OCI-LY3 (cell line): ENCODE data around the gene ABL2.

Experiments used
- H2AFZ ChIP-seq: fragments of 200-600, 300-600 bp; shearing (Covaris generic); 2 replicates; pipeline ENCODE4 v1.6.0; 2014; ENCODE audit warnings: antibody characterized with exemption, low read depth, low read length
- H3K27ac ChIP-seq: fragments of 200-600, 300-600 bp; sonication (generic); 2 replicates; pipeline ENCODE4 v1.5.1; 2014; ENCODE audit warnings: mild to moderate bottlenecking, low read length, moderate library complexity, mixed read lengths
- H3K27me3 ChIP-seq: fragments of 200-600, 300-600 bp; sonication (generic); 2 replicates; pipeline ENCODE4 v1.6.1; 2014; ENCODE audit warnings: low read depth, low read length, mixed read lengths
- H3K36me3 ChIP-seq: fragments of 200-600, 300-600 bp; sonication (generic); replicated peaks from 2 replicates; pipeline ENCODE3; 2014; ENCODE audit warnings: low read depth, low read length, mixed read lengths
- H3K4me1 ChIP-seq: fragments of 300-600, 200-600 bp; sonication (generic); 2 replicates; pipeline ENCODE4 v1.6.1; 2014; ENCODE audit warnings: low read length, mixed read lengths
- H3K4me2 ChIP-seq: fragments of 200-600, 300-600 bp; sonication (generic); 2 replicates; pipeline ENCODE4 v1.6.1; 2014; ENCODE audit warnings: low read length, mixed read lengths
- H3K4me3 ChIP-seq: fragments of 300-600, 200-600 bp; sonication (generic); 2 replicates; pipeline ENCODE4 v1.5.1; 2014; ENCODE audit warnings: antibody characterized with exemption, mild to moderate bottlenecking, low read length, moderate library complexity
- H3K79me2 ChIP-seq: fragments of 300-600, 200-600 bp; shearing (Covaris generic); 2 replicates; pipeline ENCODE4 v1.6.1; 2014; ENCODE audit warnings: mild to moderate bottlenecking, low read length, mixed read lengths
- H3K9ac ChIP-seq: fragments of 300-600, 200-600 bp; shearing (Covaris generic); 2 replicates; pipeline ENCODE4 v1.6.0; 2014; ENCODE audit warnings: mild to moderate bottlenecking, low read length, moderate library complexity
- H3K9me3 ChIP-seq: fragments of 200-600, 300-600 bp; shearing (Covaris generic); 2 replicates; pipeline ENCODE4 v1.6.1; 2014; ENCODE audit warnings: low read length, mixed read lengths; ENCODE audit not compliant: insufficient read depth
- H4K20me1 ChIP-seq: fragments of 200-600, 300-600 bp; sonication (generic); 2 replicates; pipeline ENCODE4 v1.6.1; 2016; ENCODE audit warnings: low read length, mixed read lengths; ENCODE audit not compliant: insufficient read depth
- EZH2phosphoT487 ChIP-seq: fragments of 200-600 bp; shearing (Covaris generic); IDR thresholded peaks from 2 replicates; pipeline ENCODE4 v1.6.1; 2018; ENCODE audit warnings: antibody characterized with exemption, mixed run types, low read depth
- TF ChIP-seq, protein P1 (sequence below): fragments of 200-600, 300-600 bp; sonication (generic); IDR thresholded peaks from 2 replicates; pipeline ENCODE4 v1.5.1; 2014; ENCODE audit warnings: antibody characterized with exemption, low read length, low read depth

ABL2 gene

DNA sequence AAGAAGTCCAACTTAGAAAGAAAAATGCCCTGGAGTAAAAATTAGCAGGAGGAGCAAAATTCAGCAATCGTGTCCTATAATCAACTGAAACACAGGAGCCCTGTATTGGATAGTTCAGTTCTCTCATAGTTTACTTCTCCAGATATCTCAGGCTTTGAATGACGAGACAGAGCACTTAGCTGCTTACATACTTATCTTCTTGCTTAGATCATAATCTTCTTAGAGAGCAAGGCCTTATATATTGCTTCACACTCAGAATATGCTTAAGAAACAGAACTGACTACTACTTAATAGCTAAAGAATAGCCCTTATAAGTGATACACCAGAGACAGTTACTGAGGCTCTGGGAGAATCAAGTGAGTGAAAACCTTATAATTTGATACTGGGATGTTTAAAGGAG is 108.7 kb downstream of the ABL2 start:
- Histone ChIP-seq H3K9me3 (no peaks in the 10 kb centered on the region), H3K4me3 (no peak overlapping the region), H4K20me1 (no peaks in the 10 kb centered on the region), H3K4me1 (no peaks in the 10 kb centered on the region), H3K27ac (no peak overlapping the region), H3K9ac (no peak overlapping the region), H3K4me2 (no peak overlapping the region), H3K36me3 (peaks cover 19% of the 10 kb centered on the region), H2AFZ (no peak overlapping the region), H3K79me2 (no peaks in the 10 kb centered on the region), H3K27me3 (no peaks in the 10 kb centered on the region)
- TF ChIP-seq, protein P1, sequence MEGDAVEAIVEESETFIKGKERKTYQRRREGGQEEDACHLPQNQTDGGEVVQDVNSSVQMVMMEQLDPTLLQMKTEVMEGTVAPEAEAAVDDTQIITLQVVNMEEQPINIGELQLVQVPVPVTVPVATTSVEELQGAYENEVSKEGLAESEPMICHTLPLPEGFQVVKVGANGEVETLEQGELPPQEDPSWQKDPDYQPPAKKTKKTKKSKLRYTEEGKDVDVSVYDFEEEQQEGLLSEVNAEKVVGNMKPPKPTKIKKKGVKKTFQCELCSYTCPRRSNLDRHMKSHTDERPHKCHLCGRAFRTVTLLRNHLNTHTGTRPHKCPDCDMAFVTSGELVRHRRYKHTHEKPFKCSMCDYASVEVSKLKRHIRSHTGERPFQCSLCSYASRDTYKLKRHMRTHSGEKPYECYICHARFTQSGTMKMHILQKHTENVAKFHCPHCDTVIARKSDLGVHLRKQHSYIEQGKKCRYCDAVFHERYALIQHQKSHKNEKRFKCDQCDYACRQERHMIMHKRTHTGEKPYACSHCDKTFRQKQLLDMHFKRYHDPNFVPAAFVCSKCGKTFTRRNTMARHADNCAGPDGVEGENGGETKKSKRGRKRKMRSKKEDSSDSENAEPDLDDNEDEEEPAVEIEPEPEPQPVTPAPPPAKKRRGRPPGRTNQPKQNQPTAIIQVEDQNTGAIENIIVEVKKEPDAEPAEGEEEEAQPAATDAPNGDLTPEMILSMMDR: no peak
- no peak for TF ChIP-seq EZH2phosphoT487

DNA sequence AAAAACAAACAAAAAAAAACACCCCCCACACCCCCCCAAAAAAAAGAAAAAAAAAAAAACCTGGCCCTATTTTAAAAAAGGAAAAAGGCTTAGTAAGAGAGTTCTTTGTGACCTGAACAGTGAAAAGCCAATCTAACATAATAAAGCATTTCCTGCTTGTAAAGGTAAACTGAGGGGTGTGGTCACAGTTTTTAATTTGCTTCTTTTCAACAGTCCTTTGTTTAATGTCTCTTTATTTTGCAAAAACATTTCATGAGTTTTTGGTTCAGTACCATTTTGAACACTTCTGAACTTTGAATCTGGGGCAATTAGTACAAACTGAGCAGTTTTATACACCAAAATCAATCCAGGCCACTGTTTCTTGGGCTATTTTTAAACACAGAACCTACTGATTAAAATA is 110.0 kb downstream of the ABL2 start:
- no peak overlapping the region for H3K4me2 ChIP-seq
- H3K27ac ChIP-seq: no peak overlapping the region
- no peaks in the 10 kb centered on the region for H3K4me1 ChIP-seq
- H3K36me3 ChIP-seq: peaks cover 17% of the 10 kb centered on the region
- no peaks in the 10 kb centered on the region for H3K9me3 ChIP-seq
- no peaks in the 10 kb centered on the region for H3K79me2 ChIP-seq
- no peak for TF ChIP-seq EZH2phosphoT487
- TF ChIP-seq, protein P1: no peak
- H3K4me3 ChIP-seq: no peak overlapping the region
- H3K9ac ChIP-seq: no peak overlapping the region
- H3K27me3 ChIP-seq: no peaks in the 10 kb centered on the region
- no peak overlapping the region for H2AFZ ChIP-seq
- no peaks in the 10 kb centered on the region for H4K20me1 ChIP-seq

DNA sequence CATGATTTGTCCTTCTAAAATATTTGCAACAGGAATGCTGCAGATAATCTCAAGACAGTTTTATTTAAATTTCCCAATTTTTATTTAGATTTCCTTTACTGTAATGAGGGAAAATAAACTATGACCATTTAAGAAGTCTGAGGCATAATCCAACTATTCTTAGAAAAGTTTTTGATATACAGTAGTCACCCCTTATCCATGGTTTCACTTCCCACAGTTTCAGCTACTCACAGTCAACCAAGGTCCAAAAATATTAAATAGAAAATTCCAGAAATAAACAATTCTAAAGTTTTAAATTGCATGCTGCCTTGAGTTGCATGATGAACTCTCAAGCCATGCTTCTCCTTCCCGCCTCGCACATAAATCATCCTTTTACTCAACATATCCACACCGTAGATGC is 114.3 kb downstream of the ABL2 start:
- Histone ChIP-seq H3K27ac (no peak overlapping the region), H2AFZ (no peak overlapping the region), H4K20me1 (no peaks in the 10 kb centered on the region), H3K79me2 (no peaks in the 10 kb centered on the region), H3K36me3 (peaks cover 28% of the 10 kb centered on the region), H3K9me3 (no peaks in the 10 kb centered on the region), H3K9ac (no peak overlapping the region), H3K4me2 (no peak overlapping the region), H3K4me3 (no peak overlapping the region), H3K27me3 (no peaks in the 10 kb centered on the region), H3K4me1 (no peaks in the 10 kb centered on the region)
- no peak for TF ChIP-seq EZH2phosphoT487
- TF ChIP-seq, protein P1: no peak

DNA sequence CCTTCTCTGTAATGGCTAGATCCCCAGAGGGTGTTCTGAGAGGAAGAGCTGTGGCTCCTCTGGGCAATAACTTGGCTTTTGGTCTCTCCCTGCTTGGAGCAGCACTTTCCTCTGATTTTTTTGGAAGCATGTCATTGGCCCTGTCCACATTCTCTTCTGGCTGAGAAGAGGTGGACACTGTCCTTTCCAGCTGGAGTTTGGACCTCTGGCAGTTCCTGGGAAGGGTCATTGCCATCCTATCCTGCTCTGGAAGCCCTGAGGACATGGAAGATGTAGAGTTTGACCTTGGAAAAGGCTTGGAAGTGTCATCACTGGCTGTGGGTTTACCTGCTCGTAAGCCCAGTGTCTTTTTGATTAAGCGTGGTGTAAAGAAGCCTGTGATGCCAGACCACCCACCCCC is 120.8 kb downstream of the ABL2 start:
- H3K36me3 ChIP-seq: peaks cover 33% of the 10 kb centered on the region
- TF ChIP-seq EZH2phosphoT487: no peak
- TF ChIP-seq, protein P1: no peak
- no peak overlapping the region for H3K9ac ChIP-seq
- no peaks in the 10 kb centered on the region for H3K79me2 ChIP-seq
- H3K4me2 ChIP-seq: no peak overlapping the region
- H3K4me1 ChIP-seq: 0 out of 2 replicates have a peak, but pooled peaks cover 3% of the 10 kb centered on the region
- H3K4me3 ChIP-seq: no peak overlapping the region
- H3K27ac ChIP-seq: no peak overlapping the region
- no peaks in the 10 kb centered on the region for H4K20me1 ChIP-seq
- no peak overlapping the region for H2AFZ ChIP-seq
- no peaks in the 10 kb centered on the region for H3K9me3 ChIP-seq
- H3K27me3 ChIP-seq: no peaks in the 10 kb centered on the region
